ENCODE measurements around the gene EREG.

EREG gene

DNA sequence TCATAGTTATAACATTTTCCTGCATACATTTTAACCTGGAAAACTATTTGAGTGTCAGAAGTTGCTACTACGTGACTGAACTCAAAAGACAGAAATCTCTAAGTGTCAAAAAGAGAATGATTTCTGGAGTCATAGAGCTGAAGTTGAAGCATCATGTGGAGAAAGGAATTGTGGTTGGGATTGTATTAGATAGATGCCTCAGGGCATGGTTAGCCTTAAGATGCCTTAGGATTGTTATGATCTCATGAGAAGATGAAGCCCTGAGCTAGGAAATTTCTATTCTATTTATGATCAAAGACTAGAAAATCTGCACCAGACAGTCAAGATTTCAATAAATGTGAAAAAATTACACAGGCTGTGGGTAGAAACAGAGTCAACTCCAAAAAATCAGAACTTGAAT is 36.4 kb upstream of the EREG start:
- Histone ChIP-seq H3K27me3 (replicated peaks in 2 of 5; ENCODE audit: control insufficient read depth in 4 of 5, insufficient read depth in 5 of 5, low read length in 4 of 5) (no peaks in the 10 kb centered on the region), H3K4me1 (ENCODE audit: control extremely low read depth in 1 of 4, control insufficient read depth in 4 of 4, insufficient read depth in 4 of 4, low read length in 3 of 4) (peaks cover 5 to 65% (median 15%) of the 10 kb centered on the region in 4 experiments), H3K27ac (ENCODE audit: insufficient read depth in 1 of 2, low read depth in 1 of 2, low read length in 2 of 2, poor library complexity in 1 of 2, severe bottlenecking in 2 of 2) (peak overlapping the region; percentile 90 to 95), H3K9me3 (ENCODE audit: control extremely low read depth in 1 of 5, control insufficient read depth in 4 of 5, insufficient read depth in 2 of 5, low read depth in 1 of 5, low read length in 4 of 5) (peaks cover 0 to 5% (median 0%) of the 10 kb centered on the region in 5 experiments), H3K4me3 (ENCODE audit: control insufficient read depth in 1 of 7, extremely low read depth in 1 of 7, insufficient read depth in 4 of 7, low read depth in 2 of 7, low read length in 6 of 7) (peak overlapping the region in 5 of 7 experiments; percentile 54 to 88 (median 69)), H3K36me3 (ENCODE audit: control insufficient read depth in 4 of 4, insufficient read depth in 4 of 4, low read length in 3 of 4) (peaks cover 0 to 3% (median 1%) of the 10 kb centered on the region in 4 experiments)
- ChIA-PET CTCF (interaction anchor here (0.9 kb wide), 1 partner anchor 9 kb away, joined by 4 read pairs; no protein-coding TSS in a partner anchor), POLR2A (interaction anchor here (0.9 kb wide), 1 partner anchor 24 kb away, joined by 3 read pairs; no protein-coding TSS in a partner anchor)
- DNase-seq: no peak
- 43% methylated on average over 1 of the region's 1 CpG for WGBS (ENCODE audit: insufficient coverage)

GRCh38 chr4:74329307-74329706 is 35.6 kb upstream of the EREG start:
- ChIA-PET CTCF (interaction anchor here (0.7 to 1.5 kb wide), 3 partner anchors 9 to 296 kb away, joined by 3 to 6 read pairs (median 3); no protein-coding TSS in a partner anchor), POLR2A (no interaction called here)
- peaks cover 0 to 5% (median 1%) of the 10 kb centered on the region in 5 experiments for H3K9me3 ChIP-seq (ENCODE audit: control extremely low read depth in 1 of 5, control insufficient read depth in 4 of 5, insufficient read depth in 2 of 5, low read depth in 1 of 5, low read length in 4 of 5)
- peak overlapping the region in 6 of 7 experiments; percentile 7 to 88 (median 67) for H3K4me3 ChIP-seq (ENCODE audit: control insufficient read depth in 1 of 7, extremely low read depth in 1 of 7, insufficient read depth in 4 of 7, low read depth in 2 of 7, low read length in 6 of 7)
- no peaks in the 10 kb centered on the region for H3K27me3 ChIP-seq (replicated peaks in 2 of 5; ENCODE audit: control insufficient read depth in 4 of 5, insufficient read depth in 5 of 5, low read length in 4 of 5)
- peak in 1 of 3 donors; percentile 53 for DNase-seq
- peak overlapping the region; percentile 90 to 95 for H3K27ac ChIP-seq (ENCODE audit: insufficient read depth in 1 of 2, low read depth in 1 of 2, low read length in 2 of 2, poor library complexity in 1 of 2, severe bottlenecking in 2 of 2)
- peaks cover 5 to 60% (median 13%) of the 10 kb centered on the region in 4 experiments for H3K4me1 ChIP-seq (ENCODE audit: control extremely low read depth in 1 of 4, control insufficient read depth in 4 of 4, insufficient read depth in 4 of 4, low read length in 3 of 4)
- peaks cover 0 to 7% (median 1%) of the 10 kb centered on the region in 4 experiments for H3K36me3 ChIP-seq (ENCODE audit: control insufficient read depth in 4 of 4, insufficient read depth in 4 of 4, low read length in 3 of 4)

DNA sequence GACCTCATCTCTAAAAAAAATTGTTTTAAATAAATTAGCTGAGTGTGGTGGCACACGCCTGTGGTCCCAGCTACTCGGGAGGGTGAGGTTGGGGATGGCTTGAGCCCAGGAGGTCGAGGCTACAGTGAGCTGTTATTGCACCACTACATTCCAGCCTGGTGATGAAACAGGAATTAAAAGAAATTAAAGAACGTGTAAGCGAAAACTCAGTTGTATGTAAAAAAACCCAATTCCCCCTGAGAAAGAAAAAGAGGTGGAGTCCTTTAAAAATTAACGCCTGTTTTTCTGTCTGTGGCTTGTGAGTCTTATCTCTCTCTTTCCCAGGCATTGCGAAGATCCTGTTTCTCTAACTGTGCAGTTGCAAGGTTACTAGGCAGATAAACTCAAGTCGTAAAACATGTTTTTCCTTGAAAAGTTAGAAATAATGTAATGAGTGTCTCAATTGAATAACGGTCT is 34.6 kb upstream of the EREG start:
- Histone ChIP-seq H3K9me3 (ENCODE audit: control extremely low read depth in 1 of 5, control insufficient read depth in 4 of 5, insufficient read depth in 2 of 5, low read depth in 1 of 5, low read length in 4 of 5) (peaks cover 0 to 10% (median 3%) of the 10 kb centered on the region in 5 experiments), H3K27me3 (replicated peaks in 2 of 5; ENCODE audit: control insufficient read depth in 4 of 5, insufficient read depth in 5 of 5, low read length in 4 of 5) (no peaks in the 10 kb centered on the region), H3K4me3 (ENCODE audit: control insufficient read depth in 1 of 7, extremely low read depth in 1 of 7, insufficient read depth in 4 of 7, low read depth in 2 of 7, low read length in 6 of 7) (peak overlapping the region in 5 of 7 experiments; percentile 54 to 88 (median 69)), H3K4me1 (ENCODE audit: control extremely low read depth in 1 of 4, control insufficient read depth in 4 of 4, insufficient read depth in 4 of 4, low read length in 3 of 4) (peaks cover 5 to 50% (median 12%) of the 10 kb centered on the region in 4 experiments), H3K27ac (ENCODE audit: insufficient read depth in 1 of 2, low read depth in 1 of 2, low read length in 2 of 2, poor library complexity in 1 of 2, severe bottlenecking in 2 of 2) (peak overlapping the region; percentile 90 to 95), H3K36me3 (ENCODE audit: control insufficient read depth in 4 of 4, insufficient read depth in 4 of 4, low read length in 3 of 4) (peaks cover 0 to 13% (median 4%) of the 10 kb centered on the region in 4 experiments)
- DNase-seq: peak; percentile 82 to 96 (median 92)
- POLR2A ChIA-PET: interaction anchor here (1.1 kb wide), 1 partner anchor 34 kb away, joined by 3 read pairs; the partner anchor contains the start of gene EREG
- CTCF ChIA-PET: interaction anchor here (1.4 to 1.5 kb wide), 3 partner anchors 10 to 295 kb away, joined by 3 to 6 read pairs (median 6); no protein-coding TSS in a partner anchor
- WGBS (ENCODE audit: insufficient coverage): 8% methylated on average over 5 of the region's 9 CpGs

DNA sequence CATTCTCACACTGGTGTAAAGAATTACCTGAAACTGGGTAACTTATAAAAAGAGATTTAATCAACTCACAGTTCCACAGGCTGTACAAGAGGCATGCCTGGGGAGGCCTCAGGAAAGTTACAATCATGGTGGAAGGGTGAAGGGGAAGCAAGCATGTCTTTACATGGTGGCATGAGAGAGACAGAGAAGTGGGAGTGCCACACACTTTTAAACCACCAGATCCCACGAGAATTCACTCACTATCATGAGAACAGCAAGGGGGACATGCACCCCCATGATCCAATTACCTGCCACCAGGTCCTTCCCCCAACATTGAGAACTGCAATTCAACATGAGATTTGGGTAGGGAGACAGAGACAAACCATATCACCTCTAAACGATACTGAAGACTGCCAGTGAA is 33.7 kb upstream of the EREG start:
- Histone ChIP-seq H3K27me3 (replicated peaks in 2 of 5; ENCODE audit: control insufficient read depth in 4 of 5, insufficient read depth in 5 of 5, low read length in 4 of 5) (no peaks in the 10 kb centered on the region), H3K4me1 (ENCODE audit: control extremely low read depth in 1 of 4, control insufficient read depth in 4 of 4, insufficient read depth in 4 of 4, low read length in 3 of 4) (peaks cover 5 to 50% (median 12%) of the 10 kb centered on the region in 4 experiments), H3K9me3 (ENCODE audit: control extremely low read depth in 1 of 5, control insufficient read depth in 4 of 5, insufficient read depth in 2 of 5, low read depth in 1 of 5, low read length in 4 of 5) (peaks cover 0 to 10% (median 3%) of the 10 kb centered on the region in 5 experiments), H3K36me3 (ENCODE audit: control insufficient read depth in 4 of 4, insufficient read depth in 4 of 4, low read length in 3 of 4) (peaks cover 0 to 13% (median 4%) of the 10 kb centered on the region in 4 experiments), H3K27ac (ENCODE audit: insufficient read depth in 1 of 2, low read depth in 1 of 2, low read length in 2 of 2, poor library complexity in 1 of 2, severe bottlenecking in 2 of 2) (peak overlapping the region; percentile 90 to 95), H3K4me3 (ENCODE audit: control insufficient read depth in 1 of 7, extremely low read depth in 1 of 7, insufficient read depth in 4 of 7, low read depth in 2 of 7, low read length in 6 of 7) (peak overlapping the region in 2 of 7 experiments; percentile 38 to 88)
- ChIA-PET CTCF (interaction anchor here (1.7 kb wide), 1 partner anchor 34 kb away, joined by 5 read pairs; the partner anchor contains the start of gene EREG), POLR2A (no interaction called here)
- DNase-seq: no peak
- WGBS (ENCODE audit: insufficient coverage): no CpG with 5 or more reads among the region's 2 CpGs

- no peak overlapping the region for H3K4me3 ChIP-seq (ENCODE audit: control insufficient read depth in 1 of 7, extremely low read depth in 1 of 7, insufficient read depth in 4 of 7, low read depth in 2 of 7, low read length in 6 of 7)
- POLR2A ChIA-PET: no interaction called here
- DNase-seq: no peak
- H3K4me1 ChIP-seq (ENCODE audit: control extremely low read depth in 1 of 4, control insufficient read depth in 4 of 4, insufficient read depth in 4 of 4, low read length in 3 of 4): peaks cover 5 to 43% (median 11%) of the 10 kb centered on the region in 4 experiments
- H3K9me3 ChIP-seq (ENCODE audit: control extremely low read depth in 1 of 5, control insufficient read depth in 4 of 5, insufficient read depth in 2 of 5, low read depth in 1 of 5, low read length in 4 of 5): peaks cover 0 to 10% (median 3%) of the 10 kb centered on the region in 5 experiments
- peaks cover 0 to 13% (median 4%) of the 10 kb centered on the region in 4 experiments for H3K36me3 ChIP-seq (ENCODE audit: control insufficient read depth in 4 of 4, insufficient read depth in 4 of 4, low read length in 3 of 4)
- no peaks in the 10 kb centered on the region for H3K27me3 ChIP-seq (replicated peaks in 2 of 5; ENCODE audit: control insufficient read depth in 4 of 5, insufficient read depth in 5 of 5, low read length in 4 of 5)
- CTCF ChIA-PET: interaction anchor here (1.0 to 1.7 kb wide), 2 partner anchors 11 to 33 kb away, joined by 5 to 11 read pairs; partner anchors contain the start of gene EREG
- peak overlapping the region in 1 of 2 experiments; percentile 95 for H3K27ac ChIP-seq (ENCODE audit: insufficient read depth in 1 of 2, low read depth in 1 of 2, low read length in 2 of 2, poor library complexity in 1 of 2, severe bottlenecking in 2 of 2)
These were observed 33.0 kb upstream of the EREG start for GRCh38 chr4:74331944-74332343.

GRCh38 chr4:74334636-74335035 is 30.3 kb upstream of the EREG start:
- DNase-seq: no peak
- Histone ChIP-seq H3K9me3 (ENCODE audit: control extremely low read depth in 1 of 5, control insufficient read depth in 4 of 5, insufficient read depth in 2 of 5, low read depth in 1 of 5, low read length in 4 of 5) (peaks cover 0 to 6% (median 3%) of the 10 kb centered on the region in 5 experiments), H3K4me3 (ENCODE audit: control insufficient read depth in 1 of 7, extremely low read depth in 1 of 7, insufficient read depth in 4 of 7, low read depth in 2 of 7, low read length in 6 of 7) (no peak overlapping the region), H3K4me1 (ENCODE audit: control extremely low read depth in 1 of 4, control insufficient read depth in 4 of 4, insufficient read depth in 4 of 4, low read length in 3 of 4) (peaks cover 5 to 38% (median 6%) of the 10 kb centered on the region in 4 experiments), H3K27ac (ENCODE audit: insufficient read depth in 1 of 2, low read depth in 1 of 2, low read length in 2 of 2, poor library complexity in 1 of 2, severe bottlenecking in 2 of 2) (no peak overlapping the region), H3K36me3 (ENCODE audit: control insufficient read depth in 4 of 4, insufficient read depth in 4 of 4, low read length in 3 of 4) (peaks cover 0 to 10% (median 3%) of the 10 kb centered on the region in 4 experiments), H3K27me3 (replicated peaks in 2 of 5; ENCODE audit: control insufficient read depth in 4 of 5, insufficient read depth in 5 of 5, low read length in 4 of 5) (no peaks in the 10 kb centered on the region)
- POLR2A ChIA-PET: no interaction called here
- 100% methylated on average over 7 of the region's 7 CpGs for WGBS (ENCODE audit: insufficient coverage)
- CTCF ChIA-PET: interaction anchor here (1.5 to 6.3 kb wide), 2 partner anchors 13 to 14 kb away, joined by 3 to 18 read pairs; no protein-coding TSS in a partner anchor

All from common myeloid progenitor, CD34-positive (primary cell).